Inflammatory macrophage treated with lipopolysaccharide for 4 hours (primary cell): Measurements from ENCODE around the gene CUL9.

ENCODE experiments used
- DNase-seq: peaks from one replicate; pipeline ENCODE4 v3.0.0-alpha.2; 2020

Gene CUL9

GRCh38 chr6:43202451-43202850 lies 20.5 kb downstream of the CUL9 start:
- DNase-seq = no peak

DNA sequence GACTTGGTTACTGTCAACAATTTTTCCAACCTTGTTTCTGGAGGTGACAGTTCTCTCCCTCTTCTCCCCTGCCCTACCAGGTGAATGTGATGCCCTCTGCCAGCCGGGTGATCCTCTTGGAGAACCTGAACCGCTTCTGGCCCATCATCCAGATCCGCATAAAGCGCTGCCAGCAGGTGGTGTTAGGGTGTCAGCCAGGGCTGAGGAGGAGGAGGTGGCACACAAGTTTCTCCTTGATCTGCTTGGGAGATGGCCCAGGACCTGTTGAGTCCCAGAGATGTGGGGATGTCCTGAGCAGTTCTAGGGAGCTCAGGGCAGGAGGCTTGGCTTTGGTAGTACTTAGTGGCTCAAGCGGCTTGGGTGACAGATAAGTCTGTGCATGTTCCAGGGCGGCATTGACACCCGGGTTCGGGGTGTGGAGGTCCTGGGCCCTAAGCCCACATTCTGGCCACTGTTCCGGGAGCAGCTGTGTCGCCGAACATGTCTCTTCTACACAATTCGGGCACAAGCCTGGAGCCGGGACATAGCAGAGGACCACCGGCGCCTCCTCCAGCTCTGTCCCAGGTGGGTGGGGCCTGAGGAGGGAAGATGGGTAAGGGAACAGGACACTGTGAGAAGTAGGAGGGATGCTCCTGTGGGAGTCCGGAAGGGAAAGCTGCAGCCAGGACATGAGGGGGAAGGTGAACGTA lies 21.2 kb downstream of the CUL9 start:
- DNase-seq = no peak

GRCh38 chr6:43203718-43204095 lies 21.7 kb downstream of the CUL9 start:
- no peak for DNase-seq

DNA sequence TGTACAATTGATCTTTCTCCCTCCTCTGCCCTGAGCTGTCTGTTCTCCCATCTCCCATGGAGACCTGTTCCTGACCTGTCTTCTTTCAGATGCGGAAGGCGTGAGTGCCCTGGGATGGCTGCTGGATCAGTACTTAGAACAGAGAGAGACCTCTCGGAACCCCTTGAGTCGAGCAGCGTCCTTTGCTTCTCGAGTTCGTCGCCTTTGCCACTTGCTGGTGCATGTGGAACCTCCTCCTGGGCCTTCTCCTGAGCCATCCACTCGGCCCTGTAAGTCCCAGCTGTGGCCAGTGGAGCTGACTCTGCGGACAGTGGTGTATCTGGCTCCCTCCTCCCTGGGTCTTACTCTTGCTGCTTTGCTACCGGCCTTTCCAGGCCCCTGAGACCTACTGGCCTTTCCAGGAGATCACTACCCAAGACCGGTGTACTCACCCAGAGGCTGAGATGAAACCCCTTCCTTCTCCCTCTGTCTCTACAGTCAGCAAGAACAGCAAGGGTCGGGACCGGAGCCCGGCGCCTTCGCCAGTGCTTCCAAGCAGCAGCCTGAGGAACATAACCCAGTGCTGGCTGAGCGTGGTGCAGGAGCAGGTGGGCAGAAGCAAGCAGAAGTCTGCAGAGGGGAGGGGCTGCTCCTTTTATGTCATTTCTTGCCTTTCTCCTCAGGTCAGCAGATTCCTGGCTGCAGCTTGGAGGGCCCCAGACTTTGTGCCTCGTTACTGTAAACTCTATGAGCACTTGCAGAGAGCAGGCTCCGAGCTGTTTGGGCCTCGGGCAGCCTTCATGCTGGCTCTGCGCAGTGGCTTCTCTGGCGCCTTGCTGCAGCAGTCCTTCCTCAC lies 22.5 kb downstream of the CUL9 start:
- DNase-seq = no peak

DNA sequence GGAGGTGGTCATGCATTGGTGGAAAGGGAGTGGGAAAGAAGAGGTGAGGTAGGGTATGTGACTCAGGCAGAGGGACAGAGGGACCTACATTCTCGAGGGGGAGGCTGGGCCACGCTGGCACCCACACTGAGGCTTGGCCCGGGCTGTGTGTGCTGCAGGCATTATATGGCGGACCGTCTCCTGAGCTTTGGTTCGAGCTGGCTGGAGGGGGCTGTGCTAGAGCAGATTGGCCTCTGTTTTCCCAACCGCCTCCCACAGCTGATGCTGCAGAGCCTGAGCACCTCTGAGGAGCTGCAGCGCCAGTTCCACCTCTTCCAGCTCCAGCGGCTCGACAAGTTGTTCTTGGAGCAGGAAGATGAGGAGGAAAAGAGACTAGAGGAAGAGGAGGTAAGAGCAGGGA lies 23.9 kb downstream of the CUL9 start:
- DNase-seq = no peak

DNA sequence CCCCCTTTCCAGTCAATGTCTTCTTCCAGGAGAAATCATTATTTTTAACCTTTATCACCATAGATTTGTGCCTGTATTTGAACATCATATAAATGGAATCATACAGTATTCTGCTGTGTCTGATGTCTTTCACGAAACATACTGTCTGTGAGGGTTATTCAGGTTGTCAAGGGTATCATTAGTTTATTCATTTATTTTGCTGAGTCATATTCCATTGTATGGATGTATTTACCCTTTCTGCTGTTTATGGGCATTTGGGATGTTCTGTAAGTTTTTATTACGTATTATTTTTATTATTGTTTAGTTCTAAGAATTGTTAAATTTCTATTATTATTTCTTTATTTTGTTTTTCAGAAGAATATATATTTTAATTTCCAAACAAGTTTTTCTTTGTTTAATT lies 25.3 kb downstream of the CUL9 start:
- no peak for DNase-seq

DNA sequence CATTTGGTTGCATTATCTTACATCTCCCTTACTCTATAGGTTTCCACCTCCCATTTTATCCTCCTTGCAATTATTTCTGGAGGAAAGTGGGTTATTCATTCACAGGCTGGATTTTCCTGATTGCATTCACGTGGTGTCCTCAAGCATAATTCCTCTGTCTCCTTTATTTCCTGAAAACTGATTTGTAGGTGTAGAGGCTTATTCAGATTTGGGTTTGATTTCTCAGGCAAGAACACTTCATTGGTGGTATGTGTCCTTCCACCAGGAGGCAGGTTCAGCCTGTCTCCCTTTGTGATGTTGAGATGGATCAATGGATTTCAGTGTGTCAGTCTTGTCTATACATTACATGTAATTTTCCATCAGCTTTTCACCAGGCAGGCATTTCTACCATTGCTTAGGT lies 30.0 kb downstream of the CUL9 start:
- no peak for DNase-seq

GRCh38 chr6:43213431-43213830 lies 31.4 kb downstream of the CUL9 start:
- DNase-seq = no peak

GRCh38 chr6:43215066-43215465 lies 33.1 kb downstream of the CUL9 start:
- DNase-seq = no peak

GRCh38 chr6:43216200-43216599 lies 34.2 kb downstream of the CUL9 start:
- DNase-seq = no peak

DNA sequence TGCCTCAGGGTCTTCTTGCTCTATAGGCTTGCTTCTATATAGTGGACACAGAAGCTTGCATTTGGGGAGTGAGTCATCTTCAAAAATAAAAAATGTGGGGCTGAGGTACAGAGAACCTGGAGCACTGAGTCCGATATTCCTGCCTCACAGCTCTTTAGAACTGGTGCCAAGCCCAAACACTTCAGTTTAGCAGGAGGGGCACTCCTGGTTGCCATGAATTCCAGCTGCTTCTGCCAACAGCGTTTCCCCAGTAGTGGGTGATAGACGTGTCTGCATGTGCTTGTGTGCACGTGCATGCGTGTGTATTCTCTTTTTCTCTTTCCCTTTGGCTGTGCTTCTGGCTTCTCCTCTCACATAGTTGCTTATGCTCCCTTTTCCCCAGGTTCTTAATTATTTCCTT lies 35.4 kb downstream of the CUL9 start:
- DNase-seq = no peak

GRCh38 chr6:43219119-43219518 lies 37.1 kb downstream of the CUL9 start:
- no peak for DNase-seq

DNA sequence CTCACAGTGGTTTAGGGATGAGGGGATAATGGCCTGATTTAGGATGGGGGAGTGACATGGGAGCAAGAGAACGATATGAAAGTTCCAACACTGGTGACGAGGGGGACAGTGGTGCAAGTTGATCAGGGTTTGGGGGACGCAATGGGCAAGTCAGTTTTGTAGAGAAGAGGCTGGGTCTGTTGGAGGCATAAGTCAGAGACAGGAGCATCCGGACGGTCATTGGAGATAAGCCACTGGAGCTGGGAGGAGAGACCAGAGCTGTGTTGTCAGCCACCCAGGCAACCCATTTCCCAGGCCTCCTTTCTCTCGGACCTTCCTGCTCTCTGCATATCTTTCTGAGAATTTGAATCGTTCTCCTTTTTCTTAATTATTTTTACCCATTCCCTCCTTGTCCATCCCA lies 37.8 kb downstream of the CUL9 start:
- no peak for DNase-seq

GRCh38 chr6:43220439-43220951 lies 38.5 kb downstream of the CUL9 start:
- no peak for DNase-seq

DNA sequence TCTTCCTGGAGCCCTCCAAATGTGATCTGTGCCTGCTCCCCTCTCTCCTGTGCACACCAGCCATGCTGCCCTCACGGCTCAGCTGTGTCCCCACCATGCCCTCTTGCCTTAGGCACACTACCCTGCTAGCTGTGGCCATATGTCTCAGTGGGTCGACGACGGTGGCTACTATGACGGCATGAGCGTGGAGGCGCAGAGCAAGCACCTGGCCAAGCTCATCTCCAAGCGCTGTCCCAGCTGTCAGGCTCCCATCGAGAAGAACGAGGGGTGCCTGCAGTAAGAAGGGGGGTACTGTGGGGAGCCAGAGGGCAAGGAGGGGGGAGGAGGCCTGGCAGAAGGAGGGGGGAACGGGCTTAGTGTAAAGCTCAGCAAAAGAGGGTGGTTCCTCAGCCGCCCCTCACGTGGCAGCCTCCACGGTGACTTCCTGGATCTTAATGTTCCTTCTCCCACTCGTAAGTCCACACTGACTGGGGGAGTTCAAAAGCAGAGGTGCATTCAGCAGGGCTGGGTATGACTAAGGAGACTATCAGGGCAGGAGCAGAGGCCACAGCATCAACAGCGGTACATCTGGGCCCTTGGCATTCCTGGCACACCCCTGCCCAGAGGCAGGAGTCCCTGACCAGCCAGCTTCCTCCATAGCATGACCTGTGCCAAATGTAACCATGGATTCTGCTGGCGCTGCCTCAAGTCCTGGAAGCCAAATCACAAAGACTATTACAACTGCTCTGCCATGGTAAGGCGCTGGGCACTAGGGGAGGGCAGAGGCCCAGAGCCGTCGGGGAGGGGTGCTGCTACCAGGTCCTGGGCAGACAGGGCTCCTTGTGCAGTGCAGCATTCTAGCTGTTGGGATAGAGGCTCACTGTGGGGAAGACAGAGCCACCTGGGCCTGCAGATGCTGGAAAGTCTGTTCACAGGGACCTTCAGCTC lies 39.3 kb downstream of the CUL9 start:
- DNase-seq = peak; percentile 21

- no peak for DNase-seq
These were observed 40.5 kb downstream of the CUL9 start for GRCh38 chr6:43222418-43223059.

- DNase-seq = no peak
These were observed 41.2 kb downstream of the CUL9 start for GRCh38 chr6:43223175-43223574.

- no peak for DNase-seq
These were observed 44.3 kb downstream of the CUL9 start for GRCh38 chr6:43226192-43226851.

GRCh38 chr6:43228951-43229802 lies 47.2 kb downstream of the CUL9 start, which contains the start of gene DNPH1:
Gene DNPH1, minus strand, starts transcription at chr6:43229481. Its CDS starts 25 bp downstream, at chr6:43229456.
- DNase-seq = peak; percentile 60

DNA sequence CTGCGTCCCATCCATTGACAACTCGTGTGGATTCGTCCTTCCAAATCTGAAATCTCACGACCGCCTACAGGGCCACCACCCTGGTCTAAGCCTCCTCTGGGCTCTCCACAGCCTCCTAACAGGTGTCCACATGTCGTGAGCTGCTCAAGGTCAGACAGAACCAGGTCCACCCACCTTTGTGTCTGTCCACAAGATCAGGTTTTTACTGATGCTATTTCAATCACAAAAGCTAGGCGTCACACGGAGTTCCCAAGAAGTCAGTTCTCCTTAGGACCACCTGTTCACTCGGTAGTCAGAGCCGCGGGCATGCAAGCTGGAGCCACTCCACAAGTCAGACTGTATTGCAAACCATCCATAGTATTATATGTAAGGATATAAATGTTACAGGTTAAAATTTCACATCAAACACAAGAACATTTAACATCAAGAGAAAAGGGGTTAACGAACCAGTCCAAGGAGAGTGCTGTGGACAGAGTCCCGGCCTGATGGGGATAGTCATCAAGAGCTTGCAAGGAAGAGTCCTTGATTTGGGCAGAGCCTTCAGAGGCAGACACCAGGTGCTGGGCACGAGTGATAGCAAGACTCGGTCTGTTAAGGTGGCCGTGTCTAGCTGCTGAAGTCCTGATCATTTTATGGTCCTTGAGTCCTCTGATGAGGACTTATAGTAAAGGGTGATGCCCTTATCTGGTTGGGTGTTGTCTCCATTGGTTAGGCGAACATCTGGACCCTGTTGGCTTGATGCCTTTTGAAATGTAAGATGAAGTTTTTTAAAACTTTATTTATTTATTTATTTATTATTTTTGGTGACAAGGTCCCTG lies 48.0 kb downstream of the CUL9 start:
- no peak for DNase-seq
